Activated CD8-positive, alpha-beta memory T cell treated with anti-CD3 and anti-CD28 coated beads for 24 hours (primary cell): ENCODE measurements around the gene PRMT1.

ENCODE experiments used
- DNase-seq: peaks from one replicate; pipeline ENCODE4 v3.0.0-alpha.2; 2020

Gene PRMT1

DNA sequence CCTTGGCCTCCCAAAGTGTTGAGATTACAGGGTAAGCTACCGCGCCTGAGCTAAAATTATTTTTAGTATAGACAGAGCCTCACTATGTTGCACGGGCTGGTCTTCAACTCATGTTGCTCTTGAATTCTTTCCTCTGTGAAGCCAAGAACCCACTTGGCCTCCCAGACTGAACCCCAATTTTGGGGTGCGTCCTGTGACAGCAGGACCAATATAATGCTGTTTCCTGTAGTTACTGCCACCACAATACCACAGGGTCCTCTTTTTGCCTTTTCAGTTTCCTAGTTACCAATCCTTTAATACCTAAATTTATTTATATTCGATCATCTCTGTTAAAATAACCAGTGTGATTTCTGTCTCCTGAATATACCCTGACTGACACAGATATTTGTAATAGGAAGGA lies 53.1 kb downstream of the PRMT1 start:
- no peak for DNase-seq
